Right lobe of liver (tissue), 6 donors: ENCODE measurements around the gene CAMK2B. TPM values are rescaled to one million over a fixed set of nuclear protein-coding genes. Genes with fewer than 3 reads are reported as not detected.

Source experiments
- ATAC-seq, 4 donors: fragments of 200-7000 bp; cut with Tn5 transposase; one replicate each; pipeline ENCODE4 v1.9.1; 2020; ENCODE audit warnings: mild to moderate bottlenecking in 4 of 4, moderate library complexity in 4 of 4
- DNase-seq, 3 donors: peaks; one replicate each; pipeline ENCODE4 v3.0.0-alpha.2; 2020
- H3K27ac ChIP-seq, 3 donors: fragments of 200-600 bp; one replicate each; pipeline ENCODE4 v1.8.0; 2022
- H3K27me3 ChIP-seq, 2 donors: fragments of 200-600 bp; one replicate each; pipeline ENCODE4 v1.8.0; 2022
- H3K36me3 ChIP-seq, 4 donors: fragments of 200-600 bp; sonication (generic) in 1 of 4; one replicate each; pipeline versions ENCODE4 v1.5.1 to v1.8.0; 2017 to 2022; ENCODE audit warnings: control low read depth in 1 of 4
- H3K4me1 ChIP-seq, 4 donors: fragments of 200-600 bp; sonication (generic) in 1 of 4; one replicate each; pipeline versions ENCODE4 v1.5.1 to v1.8.0; 2017 to 2022; ENCODE audit warnings: control low read depth in 1 of 4
- H3K4me3 ChIP-seq, 3 donors: fragments of 200-600 bp; one replicate each; pipeline ENCODE4 v1.8.0; 2022
- H3K9me3 ChIP-seq, 4 donors: fragments of 200-600 bp; sonication (generic) in 1 of 4; one replicate each; pipeline versions ENCODE4 v1.5.1 to v1.8.0; 2017 to 2022; ENCODE audit warnings: control low read depth in 1 of 4
- CTCF ChIP-seq, 4 donors: fragments of 200-600 bp in 3 of 4; fragments of 450-650 bp in 1 of 4; IDR thresholded peaks; one replicate each; pipeline versions ENCODE4 v1.5.1 to v1.8.0; 2016 to 2022; ENCODE audit warnings: antibody characterized with exemption in 4 of 4, mild to moderate bottlenecking in 2 of 4
- POLR2A ChIP-seq: fragments of 450-650 bp; IDR thresholded peaks from one replicate; pipeline ENCODE4 v1.6.1; 2017; ENCODE audit warnings: antibody characterized with exemption, mild to moderate bottlenecking
- WGBS: methylation state at CpG from one replicate; pipeline ENCODE4 v1.1.6; 2018; ENCODE audit warnings: low coverage, low lambda C conversion rate; ENCODE audit not compliant: insufficient coverage; ENCODE audit errors: missing lambda C conversion rate; 5-methylcytosine and 5-hydroxymethylcytosine counted together
- intact Hi-C, 2 donors: fragments of 100-400 bp; cut with DNase I; formaldehyde crosslinking; loops; one replicate each; pipeline versions ENCODE4 v1.11.2 to v1.14.1; 2022
- total RNA-seq, 6 experiments: library from RNA; depleted of rRNA in 2 of 6; stranded (reverse); fragments of >200 nt in 2 of 6; fragmentation: NEBNext Ultra II Directional in 3 of 6; extraction: Animal tissue kit (Norgen Biotek cat#: 25700) in 3 of 6; gene quantifications; one replicate each; pipeline versions ENCODE4 v1.1.0 to v1.2.4, GENCODE V29; 2016 to 2023
- donor health status: DM: no; HTN: yes; CAD: no.
- donor health status: DM: no; HTN: no; CAD: no.
- donor health status: DM: no; HTN: no; CAD: no.
- donor health status: DM: no; HTN: yes; CAD: no.
- donor health status: DM: no; HTN: yes; CAD: no.

Gene CAMK2B
- total RNA-seq, 6 experiments from 2014 or later: 2.1 to 5.1 (median 3.3) TPM

DNA sequence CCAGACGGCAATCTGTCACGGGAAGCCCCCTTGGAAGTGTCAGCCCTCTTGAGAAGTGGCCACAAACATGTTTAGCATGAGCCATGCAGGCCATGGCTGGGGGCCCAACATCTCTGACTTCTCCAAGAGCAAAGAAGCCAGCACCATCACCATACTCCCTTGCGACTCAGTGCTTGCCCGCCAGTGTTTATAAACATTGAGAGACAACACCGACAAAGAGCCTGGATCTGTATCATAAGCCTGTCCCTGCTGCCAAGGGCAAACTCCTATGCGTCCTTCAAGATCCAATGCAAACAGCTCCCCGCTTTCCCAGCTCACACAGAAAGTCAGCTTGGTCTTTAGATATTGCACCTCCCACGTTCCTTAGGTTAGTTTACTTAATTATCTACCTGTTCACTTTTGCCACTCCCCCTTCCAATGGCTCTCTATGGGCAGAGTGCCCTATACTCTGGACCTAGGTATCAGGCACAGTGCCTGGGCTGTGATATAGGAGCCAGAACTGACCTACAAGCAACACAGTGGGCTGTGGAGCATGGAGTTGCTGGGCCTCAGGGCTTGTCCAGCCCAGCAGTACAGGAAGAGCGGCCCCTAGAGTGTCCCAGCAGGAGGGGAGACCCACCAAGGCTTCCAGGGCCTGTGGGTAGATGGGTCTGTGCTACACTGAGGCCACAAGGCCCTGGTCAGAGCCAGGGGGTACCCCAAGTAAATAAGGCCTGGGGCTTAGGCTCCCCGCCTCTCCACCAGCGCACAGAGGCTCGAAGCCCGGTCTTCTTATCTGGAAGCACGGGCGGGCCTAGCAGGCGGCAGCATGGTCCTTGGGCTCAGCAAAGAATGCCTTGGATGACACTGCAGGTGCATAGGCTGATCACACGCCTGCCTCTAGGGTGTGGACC, 37.7 kb downstream of the CAMK2B start:
- no peaks in the 10 kb centered on the region for H3K27me3 ChIP-seq
- WGBS: 71% methylated on average over 6 of the region's 17 CpGs
- TF ChIP-seq CTCF (IDR thresholded peaks at IDR 0.05): no peak
- TF ChIP-seq POLR2A: no peak
- no peak for ATAC-seq
- no peak overlapping the region for H3K4me3 ChIP-seq
- H3K36me3 ChIP-seq: no peaks in the 10 kb centered on the region
- intact Hi-C loops: no loop called here
- no peaks in the 10 kb centered on the region for H3K9me3 ChIP-seq
- no peaks in the 10 kb centered on the region for H3K4me1 ChIP-seq
- peak; percentile 3 to 44 (median 35) for DNase-seq
- no peak overlapping the region for H3K27ac ChIP-seq

- Histone ChIP-seq H3K9me3 (no peaks in the 10 kb centered on the region), H3K27me3 (no peaks in the 10 kb centered on the region), H3K4me3 (no peak overlapping the region), H3K36me3 (no peaks in the 10 kb centered on the region), H3K4me1 (no peaks in the 10 kb centered on the region), H3K27ac (no peak overlapping the region)
- no peak for TF ChIP-seq POLR2A
- TF ChIP-seq CTCF (IDR thresholded peaks at IDR 0.05): no peak
- intact Hi-C loops: no loop called here
- ATAC-seq (no peak), DNase-seq (peak; percentile 19 to 45 (median 43))
- 85% methylated on average over 8 of the region's 20 CpGs for WGBS
Measured at GRCh38 chr7:44286618-44287487, 38.5 kb downstream of the CAMK2B start.

GRCh38 chr7:44286182-44286617, 39.2 kb downstream of the CAMK2B start:
- H3K4me1 ChIP-seq: no peaks in the 10 kb centered on the region
- H3K36me3 ChIP-seq: no peaks in the 10 kb centered on the region
- no peaks in the 10 kb centered on the region for H3K27me3 ChIP-seq
- no peak overlapping the region for H3K4me3 ChIP-seq
- DNase-seq (peak; percentile 12 to 52 (median 39)), ATAC-seq (no peak)
- intact Hi-C loops: no loop called here
- TF ChIP-seq CTCF (IDR thresholded peaks at IDR 0.05) (no peak), POLR2A (no peak)
- no peak overlapping the region for H3K27ac ChIP-seq
- no peaks in the 10 kb centered on the region for H3K9me3 ChIP-seq
- WGBS: 95% methylated on average over 4 of the region's 17 CpGs

- Histone ChIP-seq H3K27me3 (no peaks in the 10 kb centered on the region), H3K4me1 (no peaks in the 10 kb centered on the region), H3K4me3 (no peak overlapping the region), H3K36me3 (no peaks in the 10 kb centered on the region), H3K27ac (no peak overlapping the region), H3K9me3 (no peaks in the 10 kb centered on the region)
- ATAC-seq (no peak), DNase-seq (peak; percentile 2 to 16 (median 15))
- intact Hi-C loops: no loop called here
- TF ChIP-seq POLR2A: no peak
- TF ChIP-seq CTCF (IDR thresholded peaks at IDR 0.05): no peak
- WGBS: 88% methylated on average over 12 of the region's 24 CpGs
Measured at GRCh38 chr7:44285561-44285960, 39.8 kb downstream of the CAMK2B start.
